Left ventricle myocardium inferior (tissue), 1 donor: ENCODE results near the gene NUP37. TPM values are rescaled to one million over a fixed set of nuclear protein-coding genes. Genes with fewer than 3 reads are reported as not detected.
"Not testable (repeated sequence)": the region's sequence is repeated elsewhere in the genome, so short reads cannot be mapped to it uniquely, and the experiment has no call there.

Experiments used
- DNase-seq: peaks from one replicate; pipeline ENCODE4 v3.0.0-alpha.2; 2020
- H3K27ac ChIP-seq: fragments of 200-600 bp; replicated peaks from 2 replicates; pipeline ENCODE4 v1.8.0; 2021
- H3K27me3 ChIP-seq: fragments of 200-600 bp; 2 replicates; pipeline ENCODE4 v1.8.0; 2021; ENCODE audit warnings: low read depth
- H3K36me3 ChIP-seq: fragments of 200-600 bp; 2 replicates; pipeline ENCODE4 v1.8.0; 2021
- H3K4me1 ChIP-seq: fragments of 200-600 bp; 2 replicates; pipeline ENCODE4 v1.8.0; 2021
- H3K4me3 ChIP-seq: fragments of 200-600 bp; 2 replicates; pipeline ENCODE4 v1.8.0; 2021; ENCODE audit warnings: mild to moderate bottlenecking, moderate library complexity
- H3K9me3 ChIP-seq: fragments of 200-600 bp; replicated peaks from 2 replicates; pipeline ENCODE4 v1.8.0; 2021
- intact Hi-C: fragments of 100-400 bp; cut with micrococcal nuclease; formaldehyde crosslinking; loops from one replicate; pipeline ENCODE4 v1.11.0; 2022
- total RNA-seq: library from RNA; stranded (reverse); fragmentation: NEBNext Ultra II Directional; extraction: Animal tissue kit (Norgen Biotek cat#: 25700); gene quantifications from one replicate; pipeline ENCODE4 v1.2.1, GENCODE V29; 2021
- TF ChIP-seq, protein P1 (sequence below): fragments of 200-600 bp; IDR thresholded peaks from 2 replicates; pipeline ENCODE4 v1.8.0; 2021; ENCODE audit warnings: antibody characterized with exemption, mild to moderate bottlenecking, borderline replicate concordance
- donor health status: DM: no; HTN: yes; CAD: no; lungs with severe emphysema.

NUP37 gene
- total RNA-seq, 1 donor from 2014 or later = 20.6 TPM

GRCh38 chr12:102095677-102096263 is 24.1 kb downstream of the NUP37 start:
- intact Hi-C loops = no loop called here
- TF ChIP-seq, protein P1, sequence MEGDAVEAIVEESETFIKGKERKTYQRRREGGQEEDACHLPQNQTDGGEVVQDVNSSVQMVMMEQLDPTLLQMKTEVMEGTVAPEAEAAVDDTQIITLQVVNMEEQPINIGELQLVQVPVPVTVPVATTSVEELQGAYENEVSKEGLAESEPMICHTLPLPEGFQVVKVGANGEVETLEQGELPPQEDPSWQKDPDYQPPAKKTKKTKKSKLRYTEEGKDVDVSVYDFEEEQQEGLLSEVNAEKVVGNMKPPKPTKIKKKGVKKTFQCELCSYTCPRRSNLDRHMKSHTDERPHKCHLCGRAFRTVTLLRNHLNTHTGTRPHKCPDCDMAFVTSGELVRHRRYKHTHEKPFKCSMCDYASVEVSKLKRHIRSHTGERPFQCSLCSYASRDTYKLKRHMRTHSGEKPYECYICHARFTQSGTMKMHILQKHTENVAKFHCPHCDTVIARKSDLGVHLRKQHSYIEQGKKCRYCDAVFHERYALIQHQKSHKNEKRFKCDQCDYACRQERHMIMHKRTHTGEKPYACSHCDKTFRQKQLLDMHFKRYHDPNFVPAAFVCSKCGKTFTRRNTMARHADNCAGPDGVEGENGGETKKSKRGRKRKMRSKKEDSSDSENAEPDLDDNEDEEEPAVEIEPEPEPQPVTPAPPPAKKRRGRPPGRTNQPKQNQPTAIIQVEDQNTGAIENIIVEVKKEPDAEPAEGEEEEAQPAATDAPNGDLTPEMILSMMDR = peak; percentile 40
- no peak overlapping the region for H3K27ac ChIP-seq
- peaks cover 26% of the 10 kb centered on the region for H3K4me1 ChIP-seq
- H3K36me3 ChIP-seq = peaks cover 39% of the 10 kb centered on the region
- DNase-seq = no peak
- H3K9me3 ChIP-seq = no peaks in the 10 kb centered on the region
- H3K4me3 ChIP-seq = no peak overlapping the region
- H3K27me3 ChIP-seq = no peaks in the 10 kb centered on the region

GRCh38 chr12:102093319-102093718 is 26.6 kb downstream of the NUP37 start:
- no peak for DNase-seq
- Histone ChIP-seq H3K27me3 (no peaks in the 10 kb centered on the region), H3K27ac (peak overlapping the region; percentile 9), H3K36me3 (peaks cover 21% of the 10 kb centered on the region), H3K4me3 (no peak overlapping the region), H3K4me1 (peaks cover 26% of the 10 kb centered on the region), H3K9me3 (no peaks in the 10 kb centered on the region)
- TF ChIP-seq, protein P1 = no peak
- intact Hi-C loops = no loop called here

GRCh38 chr12:102089228-102089835 is 30.6 kb downstream of the NUP37 start:
- H3K4me1 ChIP-seq = peaks cover 20% of the 10 kb centered on the region
- H3K27me3 ChIP-seq, intact Hi-C loops, H3K27ac ChIP-seq, DNase-seq, H3K9me3 ChIP-seq, H3K4me3 ChIP-seq: not testable (repeated sequence)
- H3K36me3 ChIP-seq = peaks cover 17% of the 10 kb centered on the region

GRCh38 chr12:102080842-102081241 is 39.1 kb downstream of the NUP37 start:
- H3K4me1 ChIP-seq = no peaks in the 10 kb centered on the region
- no peaks in the 10 kb centered on the region for H3K9me3 ChIP-seq
- no peak overlapping the region for H3K4me3 ChIP-seq
- intact Hi-C loops = no loop called here
- no peaks in the 10 kb centered on the region for H3K27me3 ChIP-seq
- no peak for DNase-seq
- no peak overlapping the region for H3K27ac ChIP-seq
- H3K36me3 ChIP-seq = peaks cover 78% of the 10 kb centered on the region
- TF ChIP-seq, protein P1 = no peak

DNA sequence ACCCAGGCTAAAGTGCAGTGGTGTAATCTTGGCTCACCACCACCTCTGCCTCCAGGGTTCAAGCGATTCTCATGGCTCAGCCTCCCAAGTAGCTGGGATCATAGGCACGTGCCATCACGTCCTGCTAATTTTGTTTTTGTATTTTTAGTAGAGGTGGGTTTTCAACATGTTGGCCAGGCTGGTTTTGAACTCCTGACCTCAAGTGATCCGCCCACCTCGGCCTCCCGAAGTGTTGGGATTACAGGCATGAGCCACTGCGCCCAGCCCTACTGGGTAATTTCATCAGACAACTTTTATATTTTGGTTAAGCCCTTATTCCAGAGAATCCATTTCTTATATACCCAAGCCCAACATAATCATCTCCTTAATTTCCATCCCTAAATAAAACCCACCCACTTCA is 47.8 kb downstream of the NUP37 start:
- H3K9me3 ChIP-seq, DNase-seq, H3K27me3 ChIP-seq, H3K4me3 ChIP-seq, H3K27ac ChIP-seq, intact Hi-C loops: not testable (repeated sequence)
- Histone ChIP-seq H3K36me3 (peaks cover 29% of the 10 kb centered on the region), H3K4me1 (peaks cover 11% of the 10 kb centered on the region)

GRCh38 chr12:102069707-102070106 is 50.2 kb downstream of the NUP37 start:
- peaks cover 9% of the 10 kb centered on the region for H3K36me3 ChIP-seq
- TF ChIP-seq, protein P1 = no peak
- no peaks in the 10 kb centered on the region for H3K9me3 ChIP-seq
- H3K27me3 ChIP-seq = no peaks in the 10 kb centered on the region
- H3K4me3 ChIP-seq = no peak overlapping the region
- DNase-seq = no peak
- peaks cover 11% of the 10 kb centered on the region for H3K4me1 ChIP-seq
- intact Hi-C loops = no loop called here
- H3K27ac ChIP-seq = peak overlapping the region; percentile 28
